AG09309 (cell line): ENCODE data around the gene TNNC1.

Source experiments
- DNase-seq: peaks from one replicate; pipeline ENCODE4 v3.0.0-alpha.2; 2010; ENCODE audit warnings: low read depth
- H3K4me3 ChIP-seq: 2 replicates; pipeline ENCODE4 v1.5.1; 2011; ENCODE audit warnings: mild to moderate bottlenecking, low read depth, low read length, moderate library complexity; ENCODE audit not compliant: control insufficient read depth
- TF ChIP-seq, protein P1 (sequence below): IDR thresholded peaks from 2 replicates; pipeline ENCODE4 v1.5.1; 2011; ENCODE audit warnings: mild to moderate bottlenecking, low read depth, low read length, inconsistent platforms; ENCODE audit not compliant: insufficient read depth, control insufficient read depth; ENCODE audit errors: missing control alignments

Gene TNNC1

DNA sequence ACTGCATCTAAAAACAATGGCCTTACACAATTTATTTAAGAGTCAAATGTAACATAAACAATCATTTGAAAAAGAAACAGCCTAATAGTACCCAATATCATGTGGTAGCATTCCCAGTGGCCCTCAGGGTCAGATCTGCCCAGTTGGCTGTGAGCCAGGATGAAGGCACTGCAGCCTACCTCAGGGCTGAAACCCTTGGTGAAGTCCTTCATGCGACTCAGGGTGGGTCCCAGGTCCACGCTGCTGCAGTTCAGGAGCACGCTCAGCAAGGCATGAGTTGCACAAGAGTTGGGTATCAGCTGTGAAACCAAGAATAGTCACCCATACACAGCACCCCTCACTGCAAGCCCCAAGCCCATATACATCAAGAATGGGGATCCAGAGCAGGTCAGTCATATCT lies 46.1 kb downstream of the TNNC1 start:
- DNase-seq, result no peak
- TF ChIP-seq, protein P1, sequence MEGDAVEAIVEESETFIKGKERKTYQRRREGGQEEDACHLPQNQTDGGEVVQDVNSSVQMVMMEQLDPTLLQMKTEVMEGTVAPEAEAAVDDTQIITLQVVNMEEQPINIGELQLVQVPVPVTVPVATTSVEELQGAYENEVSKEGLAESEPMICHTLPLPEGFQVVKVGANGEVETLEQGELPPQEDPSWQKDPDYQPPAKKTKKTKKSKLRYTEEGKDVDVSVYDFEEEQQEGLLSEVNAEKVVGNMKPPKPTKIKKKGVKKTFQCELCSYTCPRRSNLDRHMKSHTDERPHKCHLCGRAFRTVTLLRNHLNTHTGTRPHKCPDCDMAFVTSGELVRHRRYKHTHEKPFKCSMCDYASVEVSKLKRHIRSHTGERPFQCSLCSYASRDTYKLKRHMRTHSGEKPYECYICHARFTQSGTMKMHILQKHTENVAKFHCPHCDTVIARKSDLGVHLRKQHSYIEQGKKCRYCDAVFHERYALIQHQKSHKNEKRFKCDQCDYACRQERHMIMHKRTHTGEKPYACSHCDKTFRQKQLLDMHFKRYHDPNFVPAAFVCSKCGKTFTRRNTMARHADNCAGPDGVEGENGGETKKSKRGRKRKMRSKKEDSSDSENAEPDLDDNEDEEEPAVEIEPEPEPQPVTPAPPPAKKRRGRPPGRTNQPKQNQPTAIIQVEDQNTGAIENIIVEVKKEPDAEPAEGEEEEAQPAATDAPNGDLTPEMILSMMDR, result no peak
- H3K4me3 ChIP-seq, result no peak overlapping the region

DNA sequence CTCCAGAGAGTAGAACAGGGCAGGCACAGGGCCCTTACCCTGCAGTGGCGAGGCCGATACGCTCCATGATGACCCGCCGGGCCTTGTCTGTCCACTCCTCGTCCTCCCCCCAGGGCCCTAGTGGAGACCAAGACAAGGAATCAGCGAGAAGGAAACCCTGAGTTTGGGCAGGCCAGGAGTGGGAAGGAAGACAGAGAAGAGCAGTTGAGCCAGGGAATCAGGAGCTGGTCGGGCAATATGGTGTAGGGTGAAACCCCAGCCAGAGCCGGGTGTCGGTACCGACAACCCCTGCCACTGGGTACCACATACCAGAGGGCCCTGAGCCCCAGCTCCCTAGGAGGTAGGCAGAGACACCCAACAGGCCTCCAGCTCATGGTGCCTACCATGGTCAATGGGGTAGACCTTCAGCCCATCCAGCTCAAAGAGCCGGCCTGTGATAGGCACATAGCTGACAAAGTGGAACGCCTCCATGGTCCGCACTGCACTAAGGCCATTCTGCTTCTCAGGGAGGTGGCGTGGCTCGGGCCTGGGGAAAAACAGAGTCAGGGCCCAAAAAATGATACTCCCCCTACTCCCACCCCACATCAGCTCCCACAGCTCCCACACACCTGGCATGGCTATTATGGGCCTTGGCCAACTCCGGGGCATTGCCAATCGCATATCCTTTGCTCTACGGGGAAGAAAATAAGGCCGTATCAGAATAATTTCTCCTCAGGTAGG lies 46.9 kb downstream of the TNNC1 start:
- DNase-seq, result no peak
- TF ChIP-seq, protein P1, result no peak
- H3K4me3 ChIP-seq, result no peak overlapping the region

DNA sequence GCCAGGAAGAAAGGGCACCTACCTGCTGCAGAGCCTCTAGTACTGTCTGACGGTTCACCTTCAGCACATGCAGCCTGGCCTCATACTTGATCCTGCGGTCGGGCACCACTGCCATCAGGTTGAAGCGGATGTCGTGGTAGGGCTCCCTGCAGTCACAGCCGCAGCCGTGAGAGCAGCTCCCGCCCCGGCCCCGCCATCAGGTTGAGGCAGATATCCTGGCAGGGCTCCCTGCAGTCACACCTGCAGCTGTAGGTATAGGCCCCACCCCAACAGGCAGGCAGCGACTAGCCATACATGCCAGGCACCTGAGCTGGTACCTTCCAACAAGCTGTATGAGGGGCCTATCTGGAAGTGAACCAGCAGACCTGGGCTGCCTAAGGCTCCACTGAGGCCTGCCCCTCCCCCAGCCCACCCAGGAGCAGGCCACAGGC lies 47.6 kb downstream of the TNNC1 start:
- no peak for DNase-seq
- TF ChIP-seq, protein P1, result no peak
- no peak overlapping the region for H3K4me3 ChIP-seq

DNA sequence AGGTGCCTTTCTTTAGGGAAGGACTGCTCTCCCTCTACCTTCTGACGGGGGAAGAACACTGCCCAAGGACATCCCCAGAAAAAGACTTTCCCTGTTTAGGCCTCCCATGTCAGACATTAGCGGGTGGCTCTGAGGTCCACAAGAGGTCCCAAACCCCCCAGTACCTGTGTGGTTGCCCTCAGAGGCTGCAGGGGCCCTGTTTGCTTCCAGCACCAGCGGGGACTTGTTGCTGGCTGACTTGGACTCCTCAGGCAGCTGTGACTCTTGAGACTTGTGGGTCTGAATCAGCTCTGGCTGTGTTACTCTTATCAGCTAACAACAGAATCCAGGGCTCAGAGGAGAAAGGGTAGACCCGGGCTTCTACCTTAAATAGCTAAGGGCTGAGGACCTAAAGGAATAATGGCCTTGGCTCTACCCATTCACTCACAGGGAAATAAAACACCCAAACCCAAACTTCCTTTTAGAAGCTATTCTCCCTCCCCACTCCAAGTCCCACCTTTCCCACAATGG lies 48.2 kb downstream of the TNNC1 start:
- no peak overlapping the region for H3K4me3 ChIP-seq
- TF ChIP-seq, protein P1, result no peak
- DNase-seq, result no peak

DNA sequence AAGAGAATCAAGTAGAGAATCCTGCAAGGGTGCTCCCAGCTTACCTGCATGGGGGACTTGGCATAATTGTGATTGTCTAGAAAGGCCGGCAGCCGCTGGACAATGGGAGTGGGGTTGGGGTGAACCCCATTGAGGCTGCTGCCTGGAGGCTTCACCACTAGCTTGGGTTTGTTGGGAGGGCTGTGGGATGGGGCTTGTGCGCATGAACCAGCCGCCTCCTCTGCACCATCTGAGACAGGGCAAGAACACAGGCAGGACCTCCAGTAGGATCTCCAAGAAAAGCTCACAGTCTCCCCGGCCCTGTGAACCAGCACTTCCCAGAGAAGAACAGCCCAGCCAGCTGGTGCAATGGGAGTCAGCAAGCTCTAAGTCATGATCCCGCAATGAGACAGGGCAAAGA lies 48.8 kb downstream of the TNNC1 start:
- DNase-seq, result no peak
- no peak overlapping the region for H3K4me3 ChIP-seq
- TF ChIP-seq, protein P1, result no peak

DNA sequence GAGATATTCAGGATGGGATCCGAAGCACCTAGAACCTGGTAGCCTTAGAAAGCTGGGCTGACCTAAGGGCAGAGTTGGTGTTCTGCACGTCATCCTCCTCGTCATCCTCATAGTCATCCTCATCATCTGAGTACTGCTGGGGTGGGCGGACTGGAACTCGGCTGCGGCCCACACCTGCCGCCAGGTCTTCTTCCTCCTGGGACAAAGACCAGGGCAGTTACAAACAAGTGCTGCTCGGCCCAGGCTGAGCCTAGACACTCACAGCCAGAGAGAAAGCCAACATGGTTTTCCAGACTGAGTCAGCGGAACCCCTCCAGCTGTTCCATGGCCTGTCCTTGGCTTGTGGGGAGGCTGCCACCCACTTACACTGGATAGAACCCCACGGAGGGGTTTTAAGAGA lies 49.5 kb downstream of the TNNC1 start:
- TF ChIP-seq, protein P1, result no peak
- DNase-seq, result no peak
- H3K4me3 ChIP-seq, result no peak overlapping the region
